Measurements from ENCODE around the gene STARD10.

Gene STARD10

GRCh38 chr11:72775288-72776110 lies 18.3 kb downstream of the STARD10 start:
- no peak for DNase-seq (ENCODE audit: low read depth)
- TF ChIP-seq CTCF (IDR thresholded peaks at IDR 0.05; ENCODE audit: control insufficient read depth, insufficient read depth, low read depth, low read length, missing control alignments): no peak
- no peak overlapping the region for H3K4me3 ChIP-seq (ENCODE audit: control insufficient read depth, low read depth, low read length)

- TF ChIP-seq CTCF (IDR thresholded peaks at IDR 0.05; ENCODE audit: control insufficient read depth, insufficient read depth, low read depth, low read length, missing control alignments): no peak
- H3K4me3 ChIP-seq (ENCODE audit: control insufficient read depth, low read depth, low read length): no peak overlapping the region
- DNase-seq (ENCODE audit: low read depth): no peak
Measured at GRCh38 chr11:72774499-72774898, 19.3 kb downstream of the STARD10 start.

DNA sequence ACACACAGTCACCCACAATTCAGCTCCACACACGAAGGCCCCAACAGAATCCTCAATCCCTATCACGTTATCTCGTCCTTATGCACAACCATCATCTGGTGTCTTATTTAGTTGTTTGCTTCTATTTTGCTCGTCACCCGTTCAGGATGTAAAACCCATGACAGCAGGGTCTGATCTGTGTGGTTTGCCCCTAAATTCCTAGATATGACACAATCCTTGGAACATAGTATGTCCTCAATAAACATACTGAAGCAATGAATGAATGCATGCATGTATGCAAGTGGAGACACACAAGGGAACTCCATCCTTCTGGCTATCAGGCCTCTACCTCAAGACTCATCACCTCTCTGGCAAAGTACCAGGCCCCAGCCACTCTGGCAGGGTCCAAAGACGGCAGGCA lies 20.2 kb downstream of the STARD10 start:
- no peak for TF ChIP-seq CTCF (IDR thresholded peaks at IDR 0.05; ENCODE audit: control insufficient read depth, insufficient read depth, low read depth, low read length, missing control alignments)
- H3K4me3 ChIP-seq (ENCODE audit: control insufficient read depth, low read depth, low read length): no peak overlapping the region
- DNase-seq (ENCODE audit: low read depth): no peak

- DNase-seq (ENCODE audit: low read depth): peak; percentile 55
- no peak overlapping the region for H3K4me3 ChIP-seq (ENCODE audit: control insufficient read depth, low read depth, low read length)
- no peak for TF ChIP-seq CTCF (IDR thresholded peaks at IDR 0.05; ENCODE audit: control insufficient read depth, insufficient read depth, low read depth, low read length, missing control alignments)
Measured at GRCh38 chr11:72773291-72773690, 20.6 kb downstream of the STARD10 start.

GRCh38 chr11:72772059-72772458 lies 21.8 kb downstream of the STARD10 start:
- TF ChIP-seq CTCF (IDR thresholded peaks at IDR 0.05; ENCODE audit: control insufficient read depth, insufficient read depth, low read depth, low read length, missing control alignments): no peak
- H3K4me3 ChIP-seq (ENCODE audit: control insufficient read depth, low read depth, low read length): no peak overlapping the region
- no peak for DNase-seq (ENCODE audit: low read depth)

DNA sequence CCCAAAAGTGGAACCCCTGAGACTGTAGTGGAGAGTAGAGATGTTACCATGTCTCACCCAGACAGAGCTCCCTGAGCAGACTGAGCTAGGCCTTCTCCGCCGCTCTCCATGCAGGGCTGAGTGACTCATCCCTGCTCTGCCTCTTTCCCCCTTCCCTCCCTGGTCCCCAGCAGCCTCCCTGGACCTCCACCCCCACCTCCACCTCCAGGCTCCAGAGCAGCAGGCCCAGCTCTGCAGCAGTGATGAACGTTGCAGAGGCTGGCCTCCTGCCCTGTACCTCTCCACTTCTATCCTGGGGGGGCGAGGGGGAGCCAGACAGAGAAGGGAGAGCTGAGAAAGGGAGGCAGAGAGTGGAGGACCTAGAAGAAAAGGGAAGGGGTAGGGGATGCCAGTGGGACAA lies 22.3 kb downstream of the STARD10 start:
- no peak for TF ChIP-seq CTCF (IDR thresholded peaks at IDR 0.05; ENCODE audit: control insufficient read depth, insufficient read depth, low read depth, low read length, missing control alignments)
- no peak overlapping the region for H3K4me3 ChIP-seq (ENCODE audit: control insufficient read depth, low read depth, low read length)
- no peak for DNase-seq (ENCODE audit: low read depth)
